Caco-2 (cell line): ENCODE data around the gene TNFRSF21. TPM values are rescaled to one million over a fixed set of nuclear protein-coding genes. Genes with fewer than 3 reads are reported as not detected.
A peak's percentile ranks its signal among the peaks of the same experiment; 100 is the strongest.
"Not testable (repeated sequence)": the region's sequence is repeated elsewhere in the genome, so short reads cannot be mapped to it uniquely, and the experiment has no call there.

Experiments used
- BruUV-seq: library from RNA; stranded (reverse); fragments of 400-500 nt; replicated peaks from 2 replicates; lab custom pipeline; 2021; lab: Mats Ljungman, UMichigan
- CTCF ChIA-PET: fragments of 300-600 bp; sonication (Branson Sonifier 250); formaldehyde crosslinking; loops from one replicate; lab custom pipeline; 2022; ENCODE audit warnings: antibody characterized with exemption; lab: Charles Lee
- POLR2A ChIA-PET: fragments of 300-600 bp; sonication (Branson Sonifier 250); formaldehyde crosslinking; loops from one replicate; lab custom pipeline; 2022; ENCODE audit warnings: antibody characterized with exemption; lab: Charles Lee
- DNase-seq, 2 experiments: peaks; one replicate each; pipeline versions ENCODE4 v3.0.0 to v3.0.0-alpha.2; 2020 to 2022
- H3K27me3 ChIP-seq: replicated peaks from 2 replicates; pipeline ENCODE4 v1.6.0; 2011; ENCODE audit warnings: low read length; ENCODE audit not compliant: control insufficient read depth, insufficient read depth
- H3K36me3 ChIP-seq: 2 replicates; pipeline ENCODE4 v1.5.1; 2011; ENCODE audit warnings: low read length; ENCODE audit not compliant: control insufficient read depth, insufficient read depth
- H3K4me1 ChIP-seq: fragments of 250-450 bp; sonication (Bioruptor Pico); 2 replicates; pipeline ENCODE4 v1.5.1; 2020; ENCODE audit warnings: mild to moderate bottlenecking
- H3K4me3 ChIP-seq: 2 replicates; pipeline ENCODE4 v1.5.1; 2011; ENCODE audit warnings: low read depth, mild to moderate bottlenecking, control low read depth, low read length
- H3K9me3 ChIP-seq: fragments of 250-450 bp; sonication (Bioruptor Pico); 2 replicates; pipeline ENCODE4 v1.5.1; 2020; ENCODE audit warnings: mild to moderate bottlenecking, moderate library complexity
- H3K27ac Mint-ChIP-seq: one replicate; pipeline ENCODE4 v1.8.0; 2022; ENCODE audit warnings: mixed read lengths; ENCODE audit not compliant: unreplicated experiment
- H3K27me3 Mint-ChIP-seq: one replicate; pipeline ENCODE4 v1.8.0; 2022; ENCODE audit warnings: mixed read lengths; ENCODE audit not compliant: insufficient read depth, unreplicated experiment
- H3K36me3 Mint-ChIP-seq: one replicate; pipeline ENCODE4 v1.8.0; 2022; ENCODE audit warnings: mild to moderate bottlenecking, mixed read lengths; ENCODE audit not compliant: insufficient read depth, unreplicated experiment
- H3K4me1 Mint-ChIP-seq: one replicate; pipeline ENCODE4 v1.8.0; 2022; ENCODE audit warnings: low read depth, mixed read lengths; ENCODE audit not compliant: unreplicated experiment
- H3K4me3 Mint-ChIP-seq: one replicate; pipeline ENCODE4 v1.8.0; 2022; ENCODE audit warnings: mild to moderate bottlenecking, moderate library complexity, mixed read lengths; ENCODE audit not compliant: unreplicated experiment
- H3K9me3 Mint-ChIP-seq: one replicate; pipeline ENCODE4 v1.8.0; 2022; ENCODE audit warnings: mixed read lengths; ENCODE audit not compliant: unreplicated experiment
- intact Hi-C: fragments of 100-400 bp; cut with micrococcal nuclease; formaldehyde crosslinking; loops from one replicate; pipeline ENCODE4 v1.10.0; 2022; ENCODE audit not compliant: unreplicated experiment
- total RNA-seq: library from RNA; stranded (reverse); gene quantifications from 2 replicates; pipeline ENCODE4 v1.2.3, GENCODE V29; 2022
- TF ChIP-seq, protein P1 (sequence below), 2 experiments: fragments of 200-600 bp in 1 of 2; IDR thresholded peaks; 1 replicate in 1 of 2; 2 replicates in 1 of 2; pipeline versions ENCODE4 v1.5.1 to v1.8.0; 2011 to 2022; ENCODE audit warnings: antibody characterized with exemption in 1 of 2, control low read depth in 1 of 2, inconsistent platforms in 1 of 2, low read depth in 1 of 2, low read length in 1 of 2, mild to moderate bottlenecking in 1 of 2, moderate library complexity in 1 of 2; ENCODE audit not compliant: insufficient read depth in 1 of 2, severe bottlenecking in 1 of 2, unreplicated experiment in 1 of 2

Gene TNFRSF21
- total RNA-seq, 1 experiment from 2014 or later, result 60.8 TPM

DNA sequence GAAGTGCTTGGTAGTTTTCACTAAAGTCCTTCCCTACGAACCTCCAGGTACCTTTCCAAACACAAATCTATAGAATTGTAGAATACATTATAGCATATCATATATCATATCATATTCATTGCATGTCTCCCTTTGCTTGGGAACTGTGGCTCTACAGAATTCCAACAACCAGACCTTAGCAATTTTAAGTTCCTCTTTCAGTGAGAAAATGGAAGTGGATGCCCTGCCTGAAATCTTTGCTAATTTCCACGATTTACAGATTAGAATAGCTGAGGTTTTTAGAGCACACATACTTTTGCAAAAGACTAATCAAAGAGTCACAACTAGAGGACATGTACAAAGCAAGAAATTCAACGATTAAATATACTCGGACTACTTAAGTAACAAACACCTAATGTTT lies 78.6 kb downstream of the TNFRSF21 start:
- H3K4me1 Mint-ChIP-seq, result peaks cover 26% of the 10 kb centered on the region
- no TSS peak for BruUV-seq
- no peaks in the 10 kb centered on the region for H3K27me3 ChIP-seq
- TF ChIP-seq, protein P1, sequence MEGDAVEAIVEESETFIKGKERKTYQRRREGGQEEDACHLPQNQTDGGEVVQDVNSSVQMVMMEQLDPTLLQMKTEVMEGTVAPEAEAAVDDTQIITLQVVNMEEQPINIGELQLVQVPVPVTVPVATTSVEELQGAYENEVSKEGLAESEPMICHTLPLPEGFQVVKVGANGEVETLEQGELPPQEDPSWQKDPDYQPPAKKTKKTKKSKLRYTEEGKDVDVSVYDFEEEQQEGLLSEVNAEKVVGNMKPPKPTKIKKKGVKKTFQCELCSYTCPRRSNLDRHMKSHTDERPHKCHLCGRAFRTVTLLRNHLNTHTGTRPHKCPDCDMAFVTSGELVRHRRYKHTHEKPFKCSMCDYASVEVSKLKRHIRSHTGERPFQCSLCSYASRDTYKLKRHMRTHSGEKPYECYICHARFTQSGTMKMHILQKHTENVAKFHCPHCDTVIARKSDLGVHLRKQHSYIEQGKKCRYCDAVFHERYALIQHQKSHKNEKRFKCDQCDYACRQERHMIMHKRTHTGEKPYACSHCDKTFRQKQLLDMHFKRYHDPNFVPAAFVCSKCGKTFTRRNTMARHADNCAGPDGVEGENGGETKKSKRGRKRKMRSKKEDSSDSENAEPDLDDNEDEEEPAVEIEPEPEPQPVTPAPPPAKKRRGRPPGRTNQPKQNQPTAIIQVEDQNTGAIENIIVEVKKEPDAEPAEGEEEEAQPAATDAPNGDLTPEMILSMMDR (IDR thresholded peaks at IDR 0.05; ENCODE audit: insufficient read depth in 1 of 2, low read depth in 1 of 2, low read length in 1 of 2, severe bottlenecking in 1 of 2, unreplicated experiment in 1 of 2), result no peak
- no peak overlapping the region for H3K4me3 ChIP-seq
- intact Hi-C loops, result loop anchor here (2.0 kb wide), 1 partner anchor 42 kb away; no protein-coding TSS in a partner anchor
- no peaks in the 10 kb centered on the region for H3K36me3 ChIP-seq
- H3K36me3 Mint-ChIP-seq, result peaks cover 68% of the 10 kb centered on the region
- no peak overlapping the region for H3K4me3 Mint-ChIP-seq
- ChIA-PET POLR2A (no interaction called here), CTCF (no interaction called here)
- DNase-seq, result no peak
- peaks cover 34% of the 10 kb centered on the region for H3K4me1 ChIP-seq
- no peak overlapping the region for H3K27ac Mint-ChIP-seq
- H3K27me3 Mint-ChIP-seq, result no peaks in the 10 kb centered on the region
- H3K9me3 ChIP-seq, result no peaks in the 10 kb centered on the region; the same call in 1 of the 2 replicates
- H3K9me3 Mint-ChIP-seq, result no peaks in the 10 kb centered on the region

DNA sequence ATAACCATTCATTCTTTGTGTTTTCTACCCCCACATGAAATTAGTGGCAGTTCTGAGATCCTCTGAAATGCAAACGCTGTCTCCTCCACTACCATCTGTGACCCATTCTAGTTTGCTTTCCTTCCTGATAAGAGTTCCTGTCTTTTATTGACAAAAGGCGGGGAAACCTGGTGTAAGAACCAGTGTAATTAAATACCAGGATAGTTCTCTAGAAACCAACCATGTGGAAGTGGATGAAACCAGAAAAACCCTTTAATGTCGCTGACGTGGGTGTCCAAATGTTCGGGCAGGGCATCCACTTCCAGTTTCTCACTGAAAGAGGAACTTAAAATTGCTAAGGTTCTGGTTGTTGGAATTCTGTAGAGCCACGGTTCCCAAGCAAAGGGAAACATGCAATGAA lies 79.1 kb downstream of the TNFRSF21 start:
- Histone ChIP-seq H3K9me3 (no peaks in the 10 kb centered on the region; the same call in 1 of the 2 replicates), H3K4me1 (peaks cover 33% of the 10 kb centered on the region), H3K4me3 (no peak overlapping the region), H3K36me3 (no peaks in the 10 kb centered on the region), H3K27me3 (no peaks in the 10 kb centered on the region)
- no peaks in the 10 kb centered on the region for H3K27me3 Mint-ChIP-seq
- peaks cover 22% of the 10 kb centered on the region for H3K4me1 Mint-ChIP-seq
- H3K4me3 Mint-ChIP-seq, result no peak overlapping the region
- H3K27ac Mint-ChIP-seq, result no peak overlapping the region
- ChIA-PET POLR2A (no interaction called here), CTCF (no interaction called here)
- H3K9me3 Mint-ChIP-seq, result no peaks in the 10 kb centered on the region
- TF ChIP-seq, protein P1 (IDR thresholded peaks at IDR 0.05; ENCODE audit: insufficient read depth in 1 of 2, low read depth in 1 of 2, low read length in 1 of 2, severe bottlenecking in 1 of 2, unreplicated experiment in 1 of 2), result no peak
- peaks cover 65% of the 10 kb centered on the region for H3K36me3 Mint-ChIP-seq
- intact Hi-C loops, result loop anchor here (2.0 kb wide), 1 partner anchor 42 kb away; no protein-coding TSS in a partner anchor
- BruUV-seq, result no TSS peak
- peak in 1 of 2 experiments; percentile 33 for DNase-seq

DNA sequence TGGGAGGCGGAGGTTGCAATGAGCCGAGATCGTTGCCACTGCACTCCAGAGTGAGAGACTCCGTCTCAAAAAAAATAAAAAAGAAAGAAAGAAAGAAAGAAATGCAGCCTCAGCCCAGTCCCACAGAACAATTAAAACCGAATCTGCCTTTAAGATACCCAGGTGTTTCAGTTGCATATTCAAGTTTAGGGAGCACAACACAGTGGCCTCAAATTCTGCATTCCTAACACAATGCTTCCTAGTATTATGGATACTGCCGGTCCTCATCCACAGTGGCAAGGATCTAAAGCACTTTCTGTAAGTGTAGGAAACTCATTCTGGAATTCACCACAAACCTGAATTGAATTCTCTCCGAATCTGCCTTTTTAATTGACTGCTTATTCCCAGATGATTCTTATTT lies 80.5 kb downstream of the TNFRSF21 start:
- Histone ChIP-seq H3K9me3 (no peaks in the 10 kb centered on the region; the same call in 1 of the 2 replicates), H3K36me3 (no peaks in the 10 kb centered on the region), H3K4me1 (peaks cover 32% of the 10 kb centered on the region), H3K4me3 (no peak overlapping the region), H3K27me3 (no peaks in the 10 kb centered on the region)
- TF ChIP-seq, protein P1 (IDR thresholded peaks at IDR 0.05; ENCODE audit: insufficient read depth in 1 of 2, low read depth in 1 of 2, low read length in 1 of 2, severe bottlenecking in 1 of 2, unreplicated experiment in 1 of 2), result no peak
- H3K4me1 Mint-ChIP-seq, result peaks cover 9% of the 10 kb centered on the region
- H3K27ac Mint-ChIP-seq, result no peak overlapping the region
- DNase-seq, result no peak
- intact Hi-C loops, result no loop called here
- ChIA-PET CTCF (no interaction called here), POLR2A (no interaction called here)
- no peak overlapping the region for H3K4me3 Mint-ChIP-seq
- no peaks in the 10 kb centered on the region for H3K9me3 Mint-ChIP-seq
- peaks cover 60% of the 10 kb centered on the region for H3K36me3 Mint-ChIP-seq
- no TSS peak for BruUV-seq
- H3K27me3 Mint-ChIP-seq, result no peaks in the 10 kb centered on the region

DNA sequence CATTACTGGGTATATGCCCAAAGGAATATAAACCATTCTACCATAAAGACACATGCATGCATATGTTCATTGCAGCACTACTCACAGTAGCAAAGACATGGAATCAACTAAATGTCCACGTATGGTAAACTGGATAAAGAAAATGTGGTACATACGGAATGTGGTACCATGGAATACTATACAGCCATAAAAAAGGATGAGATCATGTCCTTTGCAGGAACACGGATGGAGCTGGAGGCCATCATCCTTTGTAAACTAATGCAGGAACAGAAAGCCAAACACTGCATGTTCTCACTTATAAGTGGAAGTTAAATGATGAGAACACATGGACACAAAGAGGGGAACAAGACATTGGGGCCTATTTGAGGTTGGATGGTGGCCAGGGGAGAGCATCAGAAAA lies 81.6 kb downstream of the TNFRSF21 start:
- intact Hi-C loops, CTCF ChIA-PET, POLR2A ChIA-PET, H3K4me1 Mint-ChIP-seq, H3K27me3 ChIP-seq, H3K4me3 ChIP-seq, H3K4me3 Mint-ChIP-seq, H3K9me3 ChIP-seq, H3K36me3 ChIP-seq, DNase-seq, H3K27ac Mint-ChIP-seq, H3K27me3 Mint-ChIP-seq, H3K9me3 Mint-ChIP-seq, BruUV-seq: not testable (repeated sequence)
- peaks cover 27% of the 10 kb centered on the region for H3K4me1 ChIP-seq
- peaks cover 51% of the 10 kb centered on the region for H3K36me3 Mint-ChIP-seq

DNA sequence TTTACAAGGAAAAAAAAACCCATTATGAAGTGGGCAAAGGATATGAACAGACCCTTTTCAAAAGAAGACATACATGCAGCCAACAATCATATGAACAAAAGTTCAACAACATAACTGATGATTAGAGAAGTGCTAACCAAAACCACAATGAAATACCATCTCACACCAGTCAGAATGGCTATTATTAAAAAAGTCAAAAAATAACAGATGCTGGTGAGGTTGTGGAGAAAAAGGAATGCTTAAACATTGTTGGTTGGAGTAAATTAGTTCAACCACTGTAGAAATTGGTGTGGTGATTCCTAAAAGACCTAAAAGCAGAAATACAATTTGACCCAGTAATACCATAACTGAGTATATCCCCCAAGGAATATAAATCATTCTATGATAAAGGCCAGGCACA lies 86.5 kb downstream of the TNFRSF21 start:
- CTCF ChIA-PET, H3K4me3 Mint-ChIP-seq, H3K36me3 ChIP-seq, H3K27ac Mint-ChIP-seq, DNase-seq, BruUV-seq, H3K27me3 ChIP-seq, POLR2A ChIA-PET, H3K4me1 ChIP-seq, H3K9me3 ChIP-seq, H3K4me3 ChIP-seq, H3K27me3 Mint-ChIP-seq, H3K9me3 Mint-ChIP-seq, intact Hi-C loops, H3K36me3 Mint-ChIP-seq, H3K4me1 Mint-ChIP-seq: not testable (repeated sequence)
